ENCODE results near the gene S100A4.

DNA sequence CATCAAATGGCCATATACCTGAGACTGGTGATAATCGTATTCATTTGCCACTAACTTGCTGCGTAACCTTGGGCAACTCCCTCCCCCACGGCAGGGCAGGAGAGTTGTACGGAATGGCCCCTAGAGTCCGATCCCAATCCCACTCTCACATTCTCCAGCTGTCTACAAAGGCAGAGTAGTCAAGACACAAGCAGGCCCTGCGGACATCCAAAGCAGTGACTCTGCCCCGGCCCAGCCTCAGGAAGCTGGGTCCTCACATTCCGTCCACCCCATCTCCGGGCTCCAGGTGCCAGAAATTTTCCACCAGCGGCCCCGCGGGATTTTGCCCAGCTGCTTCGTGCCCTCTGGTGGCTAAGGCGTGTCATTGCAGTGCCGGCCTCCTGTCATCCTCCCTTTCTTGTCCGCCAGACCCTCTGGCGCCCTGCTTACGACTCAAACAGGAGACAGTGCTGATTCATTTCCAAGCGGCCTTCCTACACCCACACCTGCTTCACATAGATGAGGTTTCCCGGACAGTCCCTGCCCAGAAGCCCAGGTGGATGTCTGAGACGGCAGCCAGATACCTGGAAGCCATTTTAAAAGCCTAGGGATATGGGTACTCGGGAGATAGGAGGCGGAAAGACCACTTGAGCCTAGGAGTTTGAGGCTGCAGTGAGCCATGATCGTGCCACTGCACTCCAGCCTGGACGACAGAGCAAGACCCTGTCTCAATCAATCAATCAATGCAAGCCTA is 22.9 kb upstream of the S100A4 start:
- peak; percentile 99 for TF ChIP-seq CTCF (IDR thresholded peaks at IDR 0.05)
- TF ChIP-seq, protein P1, sequence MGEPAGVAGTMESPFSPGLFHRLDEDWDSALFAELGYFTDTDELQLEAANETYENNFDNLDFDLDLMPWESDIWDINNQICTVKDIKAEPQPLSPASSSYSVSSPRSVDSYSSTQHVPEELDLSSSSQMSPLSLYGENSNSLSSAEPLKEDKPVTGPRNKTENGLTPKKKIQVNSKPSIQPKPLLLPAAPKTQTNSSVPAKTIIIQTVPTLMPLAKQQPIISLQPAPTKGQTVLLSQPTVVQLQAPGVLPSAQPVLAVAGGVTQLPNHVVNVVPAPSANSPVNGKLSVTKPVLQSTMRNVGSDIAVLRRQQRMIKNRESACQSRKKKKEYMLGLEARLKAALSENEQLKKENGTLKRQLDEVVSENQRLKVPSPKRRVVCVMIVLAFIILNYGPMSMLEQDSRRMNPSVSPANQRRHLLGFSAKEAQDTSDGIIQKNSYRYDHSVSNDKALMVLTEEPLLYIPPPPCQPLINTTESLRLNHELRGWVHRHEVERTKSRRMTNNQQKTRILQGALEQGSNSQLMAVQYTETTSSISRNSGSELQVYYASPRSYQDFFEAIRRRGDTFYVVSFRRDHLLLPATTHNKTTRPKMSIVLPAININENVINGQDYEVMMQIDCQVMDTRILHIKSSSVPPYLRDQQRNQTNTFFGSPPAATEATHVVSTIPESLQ (CRISPR knock-in tag; IDR thresholded peaks at IDR 0.05) = no peak
- no peak for TF ChIP-seq ESRRA (CRISPR knock-in tag; IDR thresholded peaks at IDR 0.05; ENCODE audit: borderline replicate concordance)
- TF ChIP-seq, protein P2, sequence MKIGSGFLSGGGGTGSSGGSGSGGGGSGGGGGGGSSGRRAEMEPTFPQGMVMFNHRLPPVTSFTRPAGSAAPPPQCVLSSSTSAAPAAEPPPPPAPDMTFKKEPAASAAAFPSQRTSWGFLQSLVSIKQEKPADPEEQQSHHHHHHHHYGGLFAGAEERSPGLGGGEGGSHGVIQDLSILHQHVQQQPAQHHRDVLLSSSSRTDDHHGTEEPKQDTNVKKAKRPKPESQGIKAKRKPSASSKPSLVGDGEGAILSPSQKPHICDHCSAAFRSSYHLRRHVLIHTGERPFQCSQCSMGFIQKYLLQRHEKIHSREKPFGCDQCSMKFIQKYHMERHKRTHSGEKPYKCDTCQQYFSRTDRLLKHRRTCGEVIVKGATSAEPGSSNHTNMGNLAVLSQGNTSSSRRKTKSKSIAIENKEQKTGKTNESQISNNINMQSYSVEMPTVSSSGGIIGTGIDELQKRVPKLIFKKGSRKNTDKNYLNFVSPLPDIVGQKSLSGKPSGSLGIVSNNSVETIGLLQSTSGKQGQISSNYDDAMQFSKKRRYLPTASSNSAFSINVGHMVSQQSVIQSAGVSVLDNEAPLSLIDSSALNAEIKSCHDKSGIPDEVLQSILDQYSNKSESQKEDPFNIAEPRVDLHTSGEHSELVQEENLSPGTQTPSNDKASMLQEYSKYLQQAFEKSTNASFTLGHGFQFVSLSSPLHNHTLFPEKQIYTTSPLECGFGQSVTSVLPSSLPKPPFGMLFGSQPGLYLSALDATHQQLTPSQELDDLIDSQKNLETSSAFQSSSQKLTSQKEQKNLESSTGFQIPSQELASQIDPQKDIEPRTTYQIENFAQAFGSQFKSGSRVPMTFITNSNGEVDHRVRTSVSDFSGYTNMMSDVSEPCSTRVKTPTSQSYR (CRISPR knock-in tag; IDR thresholded peaks at IDR 0.05) = no peak
- no peak for TF ChIP-seq CREB1 (CRISPR knock-in tag; IDR thresholded peaks at IDR 0.05)
- no peak for TF ChIP-seq CBFB (CRISPR knock-in tag; IDR thresholded peaks at IDR 0.05; ENCODE audit: low read depth)
- TF ChIP-seq ATF2 (CRISPR knock-in tag; IDR thresholded peaks at IDR 0.05; ENCODE audit: borderline replicate concordance, low read depth) = no peak
- TF ChIP-seq ELF4 (CRISPR knock-in tag; IDR thresholded peaks at IDR 0.05; ENCODE audit: low read depth) = no peak
- TF ChIP-seq, protein P3, sequence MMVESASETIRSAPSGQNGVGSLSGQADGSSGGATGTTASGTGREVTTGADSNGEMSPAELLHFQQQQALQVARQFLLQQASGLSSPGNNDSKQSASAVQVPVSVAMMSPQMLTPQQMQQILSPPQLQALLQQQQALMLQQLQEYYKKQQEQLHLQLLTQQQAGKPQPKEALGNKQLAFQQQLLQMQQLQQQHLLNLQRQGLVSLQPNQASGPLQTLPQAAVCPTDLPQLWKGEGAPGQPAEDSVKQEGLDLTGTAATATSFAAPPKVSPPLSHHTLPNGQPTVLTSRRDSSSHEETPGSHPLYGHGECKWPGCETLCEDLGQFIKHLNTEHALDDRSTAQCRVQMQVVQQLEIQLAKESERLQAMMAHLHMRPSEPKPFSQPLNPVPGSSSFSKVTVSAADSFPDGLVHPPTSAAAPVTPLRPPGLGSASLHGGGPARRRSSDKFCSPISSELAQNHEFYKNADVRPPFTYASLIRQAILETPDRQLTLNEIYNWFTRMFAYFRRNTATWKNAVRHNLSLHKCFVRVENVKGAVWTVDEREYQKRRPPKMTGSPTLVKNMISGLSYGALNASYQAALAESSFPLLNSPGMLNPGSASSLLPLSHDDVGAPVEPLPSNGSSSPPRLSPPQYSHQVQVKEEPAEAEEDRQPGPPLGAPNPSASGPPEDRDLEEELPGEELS (CRISPR knock-in tag; IDR thresholded peaks at IDR 0.05) = no peak

All from WTC11 (cell line).